H9 (cell line): ENCODE results near the gene REV1. TPM values are rescaled to one million over a fixed set of nuclear protein-coding genes. Genes with fewer than 3 reads are reported as not detected.

ENCODE experiments used
- DNase-seq: peaks from one replicate; pipeline ENCODE4 v3.0.0-alpha.2; 2017
- H2AFZ ChIP-seq: one replicate; pipeline ENCODE4 v1.6.1; 2013; ENCODE audit warnings: mild to moderate bottlenecking, low read length, control low read depth, moderate library complexity
- H2AK5ac ChIP-seq: 2 replicates; pipeline ENCODE4 v1.6.1; 2013; ENCODE audit warnings: low read length, control low read depth, mixed read lengths; ENCODE audit not compliant: insufficient read length
- H2BK120ac ChIP-seq: one replicate; pipeline ENCODE4 v1.6.1; 2013; ENCODE audit warnings: low read depth, mild to moderate bottlenecking, low read length, control low read depth, inconsistent platforms; ENCODE audit not compliant: poor library complexity, severe bottlenecking
- H2BK12ac ChIP-seq: 2 replicates; pipeline ENCODE4 v1.6.1; 2013; ENCODE audit warnings: low read length, control low read depth, mixed read lengths, low read depth; ENCODE audit not compliant: insufficient read length
- H2BK15ac ChIP-seq: 2 replicates; pipeline ENCODE4 v1.6.1; 2013; ENCODE audit warnings: low read depth, low read length, control low read depth
- H2BK20ac ChIP-seq: one replicate; pipeline ENCODE4 v1.6.1; 2013; ENCODE audit warnings: low read depth, mild to moderate bottlenecking, low read length, control low read depth, inconsistent platforms; ENCODE audit not compliant: poor library complexity, severe bottlenecking
- H2BK5ac ChIP-seq: 2 replicates; pipeline ENCODE4 v1.6.1; 2013; ENCODE audit warnings: low read length, control low read depth, mixed read lengths; ENCODE audit not compliant: insufficient read length
- H3K14ac ChIP-seq: 2 replicates; pipeline ENCODE4 v1.6.1; 2013; ENCODE audit warnings: low read length, control low read depth; ENCODE audit not compliant: insufficient read depth
- H3K18ac ChIP-seq: 2 replicates; pipeline ENCODE4 v1.6.1; 2013; ENCODE audit warnings: low read depth, mild to moderate bottlenecking, mixed read lengths, low read length, control low read depth; ENCODE audit not compliant: insufficient read length
- H3K23ac ChIP-seq: 2 replicates; pipeline ENCODE4 v1.6.1; 2013; ENCODE audit warnings: low read length, control low read depth, mixed read lengths, low read depth; ENCODE audit not compliant: insufficient read length
- H3K23me2 ChIP-seq: 2 replicates; pipeline ENCODE4 v1.6.1; 2013; ENCODE audit warnings: low read depth, mild to moderate bottlenecking, mixed read lengths, low read length, control low read depth; ENCODE audit not compliant: insufficient read length, poor library complexity, severe bottlenecking
- H3K27ac ChIP-seq: 2 replicates; pipeline ENCODE4 v1.5.1; 2013; ENCODE audit warnings: low read length, control low read depth, mixed read lengths, low read depth; ENCODE audit not compliant: insufficient read length
- H3K27me3 ChIP-seq: 2 replicates; pipeline ENCODE4 v1.6.1; 2013; ENCODE audit warnings: low read length, control low read depth, inconsistent platforms; ENCODE audit not compliant: insufficient read depth
- H3K4ac ChIP-seq: 2 replicates; pipeline ENCODE4 v1.6.1; 2013; ENCODE audit warnings: low read depth, mild to moderate bottlenecking, control low read depth, inconsistent platforms, low read length, moderate library complexity
- H3K4me1 ChIP-seq: 2 replicates; pipeline ENCODE4 v1.6.1; 2013; ENCODE audit warnings: low read length, control low read depth, inconsistent platforms; ENCODE audit not compliant: insufficient read depth
- H3K4me2 ChIP-seq: 2 replicates; pipeline ENCODE4 v1.6.1; 2013; ENCODE audit warnings: low read length, control low read depth, mixed read lengths; ENCODE audit not compliant: insufficient read length, insufficient read depth
- H3K56ac ChIP-seq: 2 replicates; pipeline ENCODE4 v1.6.1; 2013; ENCODE audit warnings: low read depth, mild to moderate bottlenecking, mixed read lengths, low read length, control low read depth; ENCODE audit not compliant: insufficient read length
- H3K79me1 ChIP-seq: 2 replicates; pipeline ENCODE4 v1.6.1; 2013; ENCODE audit warnings: low read depth, mild to moderate bottlenecking, moderate library complexity, low read length, control low read depth, inconsistent platforms; ENCODE audit not compliant: insufficient read depth, poor library complexity, severe bottlenecking
- H3K79me2 ChIP-seq: 2 replicates; pipeline ENCODE4 v1.6.1; 2013; ENCODE audit warnings: low read length, control low read depth, inconsistent platforms; ENCODE audit not compliant: insufficient read depth
- H3K9ac ChIP-seq: 2 replicates; pipeline ENCODE4 v1.6.1; 2013; ENCODE audit warnings: low read length, control low read depth, mixed read lengths; ENCODE audit not compliant: insufficient read length; ENCODE audit errors: extremely low read depth
- H3K9me3 ChIP-seq: one replicate; pipeline ENCODE4 v1.6.1; 2013; ENCODE audit warnings: low read depth, low read length, inconsistent platforms; ENCODE audit not compliant: control insufficient read depth
- H3T11ph ChIP-seq: one replicate; pipeline ENCODE4 v1.6.1; 2013; ENCODE audit warnings: mild to moderate bottlenecking, low read length, control low read depth, inconsistent platforms
- H4K20me1 ChIP-seq: one replicate; pipeline ENCODE4 v1.6.1; 2013; ENCODE audit not compliant: control insufficient read depth, insufficient read length, insufficient read depth
- H4K5ac ChIP-seq: 2 replicates; pipeline ENCODE4 v1.6.1; 2013; ENCODE audit warnings: low read depth, mild to moderate bottlenecking, mixed read lengths, low read length, control low read depth; ENCODE audit not compliant: insufficient read length
- H4K8ac ChIP-seq: replicated peaks from 2 replicates; pipeline ENCODE4 v1.6.1; 2013; ENCODE audit warnings: low read length, control low read depth, mixed read lengths, low read depth; ENCODE audit not compliant: insufficient read length
- H4K91ac ChIP-seq: 2 replicates; pipeline ENCODE4 v1.6.1; 2013; ENCODE audit warnings: low read depth, mild to moderate bottlenecking, moderate library complexity, mixed read lengths, low read length, control low read depth; ENCODE audit not compliant: insufficient read length
- H3K27ac Mint-ChIP-seq, 3 experiments: 2 replicates in 2 of 3; 3 replicates in 1 of 3; pipeline ENCODE4 v1.8.0; 2020 to 2021; ENCODE audit warnings: mixed read lengths in 3 of 3, mild to moderate bottlenecking in 1 of 3, moderate library complexity in 1 of 3
- H3K27me3 Mint-ChIP-seq: 2 replicates; pipeline ENCODE4 v1.8.0; 2021; ENCODE audit warnings: low read depth, mild to moderate bottlenecking, moderate library complexity, mixed read lengths
- H3K36me3 Mint-ChIP-seq, 3 experiments: 2 replicates in 2 of 3; 3 replicates in 1 of 3; pipeline ENCODE4 v1.8.0; 2020 to 2021; ENCODE audit warnings: low read depth in 3 of 3, mixed read lengths in 3 of 3; ENCODE audit not compliant: insufficient read depth in 1 of 3
- H3K4me1 Mint-ChIP-seq, 2 experiments: 2 replicates each; pipeline ENCODE4 v1.8.0; 2020; ENCODE audit warnings: mixed read lengths in 2 of 2
- H3K4me3 Mint-ChIP-seq, 2 experiments: 2 replicates in 1 of 2; 3 replicates in 1 of 2; pipeline ENCODE4 v1.8.0; 2020 to 2021; ENCODE audit warnings: mild to moderate bottlenecking in 2 of 2, mixed read lengths in 2 of 2, moderate library complexity in 1 of 2
- H3K9me3 Mint-ChIP-seq, 2 experiments: 2 replicates in 1 of 2; 3 replicates in 1 of 2; pipeline ENCODE4 v1.8.0; 2020; ENCODE audit warnings: mild to moderate bottlenecking in 2 of 2, mixed read lengths in 2 of 2, moderate library complexity in 1 of 2
- CTCF ChIP-seq: fragments of 200-600 bp; sonication (generic); conservative IDR thresholded peaks from 3 replicates; pipeline ENCODE4 v1.8.0; 2021; ENCODE audit warnings: antibody characterized with exemption, mild to moderate bottlenecking
- WGBS: extraction: QIAGEN DNeasy Blood & Tissue Kit; methylation state at CpG from one replicate; pipeline ENCODE4 v1.1.7; 2013; ENCODE audit warnings: missing lambda C conversion rate, low lambda C conversion rate, mixed read lengths; ENCODE audit not compliant: insufficient read length; ENCODE audit errors: extremely low coverage; 5-methylcytosine and 5-hydroxymethylcytosine counted together
- total RNA-seq: library from RNA; stranded (reverse); gene quantifications from 2 replicates; pipeline ENCODE4 v1.2.1, GENCODE V29; 2021

REV1 gene
- total RNA-seq, 1 experiment from 2014 or later = 41.6 TPM

- Histone ChIP-seq H2BK120ac (no peak overlapping the region), H3K23ac (no peak overlapping the region), H4K5ac (no peak overlapping the region), H3K79me2 (peaks cover 30% of the 10 kb centered on the region), H2AK5ac (no peak overlapping the region), H3K56ac (no peak overlapping the region), H3K4me1 (peaks cover 2% of the 10 kb centered on the region; the same call in 1 of the 2 replicates), H3K14ac (no peak overlapping the region), H4K8ac (no peak overlapping the region), H3K4me2 (peak overlapping the region; percentile 77), H3K9ac (peak overlapping the region; percentile 87), H3K79me1 (no peaks in the 10 kb centered on the region), H2BK20ac (no peak overlapping the region), H3K18ac (no peak overlapping the region), H2BK5ac (no peak overlapping the region), H3T11ph (no peak overlapping the region), H3K9me3 (no peaks in the 10 kb centered on the region), H3K23me2 (peaks cover 4% of the 10 kb centered on the region), H3K27ac (no peak overlapping the region), H3K27me3 (no peaks in the 10 kb centered on the region), H2AFZ (no peak overlapping the region), H2BK12ac (no peak overlapping the region), H3K4ac (no peak overlapping the region), H4K91ac (no peak overlapping the region), H4K20me1 (no peaks in the 10 kb centered on the region), H2BK15ac (no peak overlapping the region)
- Mint-ChIP-seq H3K4me1 (peaks cover 32 to 35% of the 10 kb centered on the region in 2 experiments), H3K36me3 (peaks cover 0 to 4% (median 1%) of the 10 kb centered on the region in 3 experiments; a peak in 1 of 7 replicates), H3K9me3 (peaks cover 0 to 4% of the 10 kb centered on the region in 2 experiments; a peak in 2 of 5 replicates), H3K4me3 (peak overlapping the region; percentile 96 to 98), H3K27me3 (peaks cover 2% of the 10 kb centered on the region; the same call in 1 of the 2 replicates), H3K27ac (peak overlapping the region; percentile 97 to 98 (median 98))
- no peak for TF ChIP-seq CTCF
- no peak for DNase-seq
- no CpG with 5 or more reads among the region's 8 CpGs for WGBS
These were observed 1.2 kb downstream of the REV1 start for GRCh38 chr2:99488539-99489062.
